Kidney (tissue), 14 donors: ENCODE results near the gene SLC49A4. TPM values are rescaled to one million over a fixed set of nuclear protein-coding genes. Genes with fewer than 3 reads are reported as not detected.

Source experiments
- DNase-seq, 5 donors: peaks; one replicate each; pipeline ENCODE4 v3.0.0-alpha.2; 2013 to 2020
- FAIRE-seq: peaks from 2 replicates; lab custom pipeline; 2012; peaks lifted over from hg19 to GRCh38; lab: Jason Lieb, UNC
- H3K27ac ChIP-seq, 2 donors: one replicate each; pipeline ENCODE4 v1.7.0; 2013; ENCODE audit warnings: low read depth in 2 of 2, low read length in 2 of 2, inconsistent platforms in 1 of 2
- H3K27me3 ChIP-seq: one replicate; pipeline ENCODE4 v1.7.1; 2013; ENCODE audit warnings: low read length, inconsistent platforms; ENCODE audit not compliant: control insufficient read depth, insufficient read depth
- H3K36me3 ChIP-seq, 3 donors: one replicate each; pipeline versions ENCODE4 v1.7.0 to v1.7.1; 2013; ENCODE audit warnings: low read length in 3 of 3, control low read depth in 1 of 3, inconsistent platforms in 1 of 3; ENCODE audit not compliant: insufficient read depth in 3 of 3, control insufficient read depth in 2 of 3
- H3K4me1 ChIP-seq, 3 donors: one replicate each; pipeline versions ENCODE4 v1.7.0 to v1.7.1; 2013; ENCODE audit warnings: low read length in 3 of 3, inconsistent platforms in 1 of 3, low read depth in 1 of 3; ENCODE audit not compliant: control insufficient read depth in 2 of 3, insufficient read depth in 2 of 3
- H3K4me3 ChIP-seq, 3 donors: one replicate each; pipeline versions ENCODE4 v1.7.0 to v1.8.1; 2013; ENCODE audit warnings: low read length in 3 of 3, control low read depth in 1 of 3, inconsistent platforms in 1 of 3
- H3K9ac ChIP-seq, 3 donors: one replicate each; pipeline versions ENCODE4 v1.7.0 to v1.7.1; 2013; ENCODE audit warnings: low read length in 3 of 3, control low read depth in 1 of 3, inconsistent platforms in 1 of 3
- H3K9me3 ChIP-seq, 3 donors: one replicate each; pipeline versions ENCODE4 v1.7.0 to v1.7.1; 2013; ENCODE audit warnings: low read length in 3 of 3, control low read depth in 1 of 3, inconsistent platforms in 1 of 3; ENCODE audit not compliant: control insufficient read depth in 2 of 3, insufficient read depth in 1 of 3
- intact Hi-C: fragments of 100-400 bp; cut with DNase I; formaldehyde crosslinking; loops from one replicate; pipeline ENCODE4 v1.11.1; 2022
- polyA plus RNA-seq: library from polyadenylated mRNA; stranded (reverse); fragments of 350-450 nt; fragmentation: Illumina TruSeq; extraction: RNeasy Lipid Tissue Mini Kit (QIAGEN cat#74804); gene quantifications from one replicate; pipeline ENCODE4 v1.2.3, GENCODE V29; 2014; ENCODE audit warnings: low read depth, low replicate concordance; ENCODE audit not compliant: insufficient read depth
- total RNA-seq: library from RNA; stranded (reverse); fragmentation: NEBNext Ultra II Directional; extraction: Animal tissue kit (Norgen Biotek cat#: 25700); gene quantifications from one replicate; pipeline ENCODE4 v1.2.1, GENCODE V29; 2021
- TF ChIP-seq, protein P1 (sequence below): IDR thresholded peaks from 3 replicates; pipeline ENCODE4 v1.5.1; 2012; ENCODE audit warnings: mild to moderate bottlenecking, moderate library complexity, borderline replicate concordance; ENCODE audit not compliant: insufficient read depth; ENCODE audit errors: extremely low read depth
- donor health status: control.
- donor health status: control.
- donor health status: control.
- donor health status: control.
- donor health status: control.
- donor health status: DM: yes; HTN: yes; CAD: no.
- donor health status: Normal renal cell carcinoma (clear cell type).

Gene SLC49A4
- total and polyA plus RNA-seq, 2 donors from 2014 or later, result 10.4 to 21.7 TPM

DNA sequence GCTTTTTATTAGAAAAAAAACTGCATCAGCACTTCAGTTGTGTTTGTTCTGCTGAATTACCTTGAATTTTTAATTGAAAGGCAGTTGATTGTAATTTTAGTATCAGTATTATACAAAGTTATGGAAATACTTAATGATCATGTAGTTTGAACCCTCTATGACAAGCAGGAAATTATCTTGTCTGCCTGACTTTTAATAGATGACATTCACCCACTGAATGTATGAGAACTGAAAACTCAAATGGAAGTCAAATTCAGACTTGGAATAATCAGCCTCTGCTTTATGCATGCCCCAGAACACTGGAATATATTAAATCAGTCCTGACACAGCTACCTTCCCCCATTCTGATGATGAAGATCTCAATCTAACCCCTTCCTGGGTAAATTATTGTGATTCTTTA lies 73.5 kb downstream of the SLC49A4 start:
- Histone ChIP-seq H3K4me3 (no peak overlapping the region), H3K36me3 (no peaks in the 10 kb centered on the region), H3K9ac (no peak overlapping the region), H3K4me1 (no peaks in the 10 kb centered on the region), H3K9me3 (no peaks in the 10 kb centered on the region), H3K27me3 (no peaks in the 10 kb centered on the region), H3K27ac (no peak overlapping the region)
- no peak for DNase-seq
- TF ChIP-seq, protein P1, sequence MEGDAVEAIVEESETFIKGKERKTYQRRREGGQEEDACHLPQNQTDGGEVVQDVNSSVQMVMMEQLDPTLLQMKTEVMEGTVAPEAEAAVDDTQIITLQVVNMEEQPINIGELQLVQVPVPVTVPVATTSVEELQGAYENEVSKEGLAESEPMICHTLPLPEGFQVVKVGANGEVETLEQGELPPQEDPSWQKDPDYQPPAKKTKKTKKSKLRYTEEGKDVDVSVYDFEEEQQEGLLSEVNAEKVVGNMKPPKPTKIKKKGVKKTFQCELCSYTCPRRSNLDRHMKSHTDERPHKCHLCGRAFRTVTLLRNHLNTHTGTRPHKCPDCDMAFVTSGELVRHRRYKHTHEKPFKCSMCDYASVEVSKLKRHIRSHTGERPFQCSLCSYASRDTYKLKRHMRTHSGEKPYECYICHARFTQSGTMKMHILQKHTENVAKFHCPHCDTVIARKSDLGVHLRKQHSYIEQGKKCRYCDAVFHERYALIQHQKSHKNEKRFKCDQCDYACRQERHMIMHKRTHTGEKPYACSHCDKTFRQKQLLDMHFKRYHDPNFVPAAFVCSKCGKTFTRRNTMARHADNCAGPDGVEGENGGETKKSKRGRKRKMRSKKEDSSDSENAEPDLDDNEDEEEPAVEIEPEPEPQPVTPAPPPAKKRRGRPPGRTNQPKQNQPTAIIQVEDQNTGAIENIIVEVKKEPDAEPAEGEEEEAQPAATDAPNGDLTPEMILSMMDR, result no peak
- FAIRE-seq, result no peak
- intact Hi-C loops, result no loop called here

DNA sequence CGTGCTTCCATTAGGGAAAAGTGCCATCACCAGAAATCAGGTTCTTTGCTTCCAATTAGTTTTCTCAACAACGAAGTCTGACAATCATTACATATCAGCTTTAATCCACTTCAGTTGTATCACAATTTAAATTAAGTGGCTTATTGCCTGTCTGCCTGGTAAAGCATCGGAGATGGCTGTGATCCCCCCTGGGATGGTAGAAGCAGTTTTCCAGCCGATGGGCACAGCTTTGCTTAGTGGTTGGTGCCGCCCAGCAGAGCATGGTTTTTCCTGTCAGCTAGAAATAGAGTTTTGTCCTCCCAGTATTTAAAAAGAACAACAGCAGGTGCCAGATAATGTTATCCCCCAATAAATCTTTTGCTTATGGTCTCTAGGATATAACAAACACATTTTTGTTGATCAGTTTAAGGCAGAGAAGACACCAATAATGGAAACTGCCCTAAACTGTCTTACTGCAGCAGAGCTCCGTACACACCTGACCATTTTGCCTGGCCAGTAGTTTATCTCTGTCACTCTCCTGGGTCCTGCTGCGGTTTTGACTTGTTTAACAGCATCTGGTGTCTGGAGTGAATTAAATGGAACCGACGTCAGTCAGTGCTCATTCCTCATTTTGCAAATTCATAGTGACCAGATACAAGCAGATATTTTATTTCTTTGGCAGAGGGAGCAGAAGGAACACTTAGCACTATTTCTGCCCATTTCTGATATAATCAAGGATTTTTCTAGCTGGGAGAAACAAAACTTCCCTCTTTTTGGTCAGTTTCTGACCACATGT lies 79.1 kb downstream of the SLC49A4 start:
- no peaks in the 10 kb centered on the region for H3K27me3 ChIP-seq
- FAIRE-seq, result no peak
- no peak overlapping the region for H3K27ac ChIP-seq
- no peaks in the 10 kb centered on the region for H3K9me3 ChIP-seq
- DNase-seq, result no peak
- no peaks in the 10 kb centered on the region for H3K4me1 ChIP-seq
- no peaks in the 10 kb centered on the region for H3K36me3 ChIP-seq
- intact Hi-C loops, result no loop called here
- TF ChIP-seq, protein P1, result no peak
- H3K9ac ChIP-seq, result no peak overlapping the region
- no peak overlapping the region for H3K4me3 ChIP-seq

DNA sequence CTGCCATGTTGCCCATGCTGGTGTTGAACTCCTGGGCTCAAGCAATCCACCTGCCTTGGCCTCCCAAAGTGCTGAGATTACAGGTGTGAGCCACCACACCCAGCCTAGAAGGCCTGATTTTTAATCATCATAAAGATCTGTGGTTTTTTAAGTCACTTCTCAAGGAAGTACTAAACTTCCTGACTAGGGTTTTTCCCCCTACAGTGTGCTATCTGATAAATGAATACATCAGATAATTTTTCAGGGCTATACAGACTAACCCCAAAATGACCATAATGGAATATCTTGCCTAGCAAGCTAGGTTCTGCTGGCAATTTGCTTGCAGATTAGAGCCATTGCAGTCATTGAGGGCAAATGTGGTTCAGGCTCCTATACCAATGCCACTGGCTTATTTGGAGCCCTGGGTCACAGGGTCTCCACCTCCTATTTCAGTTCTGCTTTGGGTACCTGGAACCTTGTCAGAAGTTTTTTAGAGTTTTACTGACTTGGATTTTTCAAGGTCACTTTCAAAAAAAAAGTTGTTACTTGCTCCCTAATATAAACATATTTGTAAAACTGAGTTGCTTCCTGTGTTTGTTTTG lies 80.8 kb downstream of the SLC49A4 start:
- Histone ChIP-seq H3K27ac (no peak overlapping the region), H3K9me3 (no peaks in the 10 kb centered on the region), H3K4me1 (no peaks in the 10 kb centered on the region), H3K27me3 (no peaks in the 10 kb centered on the region), H3K36me3 (no peaks in the 10 kb centered on the region), H3K4me3 (no peak overlapping the region), H3K9ac (no peak overlapping the region)
- FAIRE-seq, result no peak
- TF ChIP-seq, protein P1, result no peak
- intact Hi-C loops, result no loop called here
- DNase-seq, result no peak
